ENCODE results near the gene GCNT2. TPM values are rescaled to one million over a fixed set of nuclear protein-coding genes. Genes with fewer than 3 reads are reported as not detected.
"Not testable (repeated sequence)": the region's sequence is repeated elsewhere in the genome, so short reads cannot be mapped to it uniquely, and the experiment has no call there.

GCNT2 gene
- total RNA-seq, 2 experiments from 2014 or later = 4.1 to 4.3 TPM

DNA sequence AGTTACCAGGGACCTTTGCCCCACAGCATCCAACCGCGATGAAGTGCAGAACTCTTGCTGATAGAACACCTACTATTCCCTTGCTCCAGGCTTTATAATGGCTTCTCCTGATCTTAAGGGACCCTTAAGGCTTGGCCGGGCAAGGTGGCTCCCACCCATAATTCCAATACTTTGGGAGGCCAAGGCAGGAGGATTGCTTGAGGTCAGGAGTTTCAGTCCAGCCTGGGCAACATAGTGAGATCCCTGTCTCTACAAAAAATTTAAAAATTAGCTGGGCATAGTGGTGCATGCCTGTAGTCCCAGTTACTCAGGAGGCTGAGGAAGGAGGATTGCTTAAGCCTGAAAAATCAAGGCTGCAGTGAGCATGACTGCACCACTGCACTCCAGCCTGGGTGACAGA, 68.8 kb downstream of the GCNT2 start:
- no peaks in the 10 kb centered on the region for H3K27me3 Mint-ChIP-seq
- no peak overlapping the region for H3K27ac Mint-ChIP-seq
- no peak for DNase-seq
- H3K4me1 Mint-ChIP-seq = no peaks in the 10 kb centered on the region
- no peak overlapping the region for H3K4me3 Mint-ChIP-seq
- peaks cover 6% of the 10 kb centered on the region for H3K36me3 Mint-ChIP-seq
- H3K9me3 Mint-ChIP-seq = no peaks in the 10 kb centered on the region

DNA sequence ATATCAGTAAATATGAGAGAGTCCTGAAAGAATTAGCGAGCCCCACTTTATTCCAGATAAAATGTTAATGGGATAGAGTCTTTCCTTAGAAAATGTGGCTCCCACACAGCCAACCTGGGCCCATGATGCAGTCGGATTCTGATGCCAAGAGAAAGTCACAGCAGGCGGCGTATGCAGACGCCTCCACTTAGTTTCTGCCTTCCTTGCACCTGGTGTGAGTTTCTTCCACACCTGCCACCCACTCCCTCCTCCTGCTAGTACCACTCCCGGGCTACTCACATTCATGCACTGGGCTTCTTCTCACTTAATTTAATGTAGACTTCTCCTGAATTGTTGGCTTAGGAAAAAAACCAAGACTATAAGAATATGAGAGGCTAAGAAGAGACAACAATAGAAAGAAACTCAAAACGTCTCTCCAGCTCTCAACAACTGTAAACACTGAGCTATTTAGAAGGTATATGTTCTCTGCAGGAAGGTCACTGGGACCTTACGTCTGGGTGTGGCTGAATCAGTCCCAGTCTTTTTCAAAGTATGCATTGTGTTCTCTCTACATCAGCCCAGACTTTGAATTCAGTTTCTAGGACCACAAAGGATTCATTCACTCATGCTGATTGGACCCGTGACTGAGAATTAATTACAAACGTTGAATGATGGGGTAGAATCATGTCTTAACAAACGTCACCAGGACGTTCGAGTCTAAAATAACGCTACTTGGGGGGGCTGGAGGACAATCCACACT, 70.4 kb downstream of the GCNT2 start:
- H3K4me1 Mint-ChIP-seq = peaks cover 5% of the 10 kb centered on the region

DNA sequence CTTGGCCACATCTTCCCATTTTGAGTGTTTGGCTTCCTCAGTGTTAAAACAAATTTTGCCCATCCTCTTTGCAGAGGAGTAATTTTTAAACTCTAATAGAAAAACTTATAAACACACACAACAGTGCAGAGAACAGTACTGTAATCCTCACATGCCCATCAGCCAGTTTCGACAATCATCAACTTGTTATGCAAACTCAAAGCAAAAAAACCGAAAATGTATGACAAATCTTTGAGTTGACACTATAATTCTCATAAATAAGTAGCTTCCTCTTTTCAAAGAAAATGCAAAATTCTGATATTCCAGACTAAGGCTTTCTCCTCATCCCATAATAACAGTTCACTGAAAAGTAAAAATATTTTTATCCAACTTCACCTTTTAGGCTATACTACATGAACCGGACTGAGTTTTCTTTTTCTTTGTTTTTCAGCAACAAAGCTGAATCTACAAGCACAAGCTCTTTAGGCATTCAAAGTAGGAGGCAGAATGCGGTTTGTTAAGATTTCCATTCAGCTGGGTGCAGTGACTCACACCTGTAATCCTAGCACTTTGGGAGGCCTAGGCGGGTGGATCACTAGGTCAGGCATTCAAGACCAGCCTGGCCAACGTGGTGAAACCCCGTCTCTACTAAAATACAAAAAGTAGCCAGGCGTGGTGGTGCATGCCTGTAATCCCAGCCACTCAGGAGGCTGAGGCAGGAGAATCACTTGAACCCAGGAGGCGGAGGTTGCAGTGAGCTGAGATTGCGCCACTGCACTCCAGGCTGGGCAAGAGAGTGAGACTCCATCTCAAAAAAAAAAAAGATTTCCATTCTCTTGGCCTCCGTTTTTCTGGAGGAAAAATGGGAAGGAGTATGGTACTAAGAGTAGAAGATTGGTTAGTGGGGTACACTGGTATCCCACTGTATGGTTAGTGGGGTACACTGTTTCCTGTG, 74.8 kb downstream of the GCNT2 start:
- no peak overlapping the region for H3K4me3 Mint-ChIP-seq
- no peak overlapping the region for H3K27ac Mint-ChIP-seq
- no peak for DNase-seq
- peaks cover under 1% of the 10 kb centered on the region for H3K36me3 Mint-ChIP-seq
- peaks cover 5% of the 10 kb centered on the region for H3K4me1 Mint-ChIP-seq
- H3K27me3 Mint-ChIP-seq = no peaks in the 10 kb centered on the region
- no peaks in the 10 kb centered on the region for H3K9me3 Mint-ChIP-seq

More for the DNA sequence above, 70.4 kb downstream of the GCNT2 start:
- Mint-ChIP-seq H3K36me3 (peaks cover 4% of the 10 kb centered on the region), H3K27ac (no peak overlapping the region), H3K4me3 (no peak overlapping the region), H3K9me3 (no peaks in the 10 kb centered on the region), H3K27me3 (no peaks in the 10 kb centered on the region)
- DNase-seq = no peak

DNA sequence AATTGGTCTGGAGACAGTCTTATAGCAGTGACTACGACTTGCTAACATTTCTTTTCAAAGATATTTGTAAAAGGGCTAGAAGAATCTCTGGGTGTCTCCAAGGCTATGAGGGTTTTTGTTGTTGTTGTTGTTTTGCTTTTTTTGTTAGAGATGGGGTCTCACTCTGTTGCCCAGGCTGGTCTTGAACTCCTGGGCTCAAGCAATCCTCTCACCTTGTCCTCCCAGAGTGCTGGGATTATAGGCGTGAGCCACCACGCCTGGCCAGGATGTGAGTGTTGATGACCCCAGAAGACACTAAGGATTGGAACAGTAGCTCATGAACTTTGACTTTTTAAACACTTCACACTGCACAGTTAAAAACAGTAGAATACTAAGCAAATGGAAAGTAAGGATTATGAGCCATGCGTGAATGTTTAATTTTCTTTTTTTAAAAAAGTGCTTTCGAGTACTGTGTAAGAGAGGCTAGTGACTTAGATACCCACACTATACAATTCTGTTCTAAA, 76.4 kb downstream of the GCNT2 start:
- no peak for DNase-seq
- Mint-ChIP-seq H3K27ac (no peak overlapping the region), H3K4me1 (peaks cover 5% of the 10 kb centered on the region), H3K36me3 (no peaks in the 10 kb centered on the region), H3K27me3 (no peaks in the 10 kb centered on the region), H3K9me3 (no peaks in the 10 kb centered on the region), H3K4me3 (no peak overlapping the region)

DNA sequence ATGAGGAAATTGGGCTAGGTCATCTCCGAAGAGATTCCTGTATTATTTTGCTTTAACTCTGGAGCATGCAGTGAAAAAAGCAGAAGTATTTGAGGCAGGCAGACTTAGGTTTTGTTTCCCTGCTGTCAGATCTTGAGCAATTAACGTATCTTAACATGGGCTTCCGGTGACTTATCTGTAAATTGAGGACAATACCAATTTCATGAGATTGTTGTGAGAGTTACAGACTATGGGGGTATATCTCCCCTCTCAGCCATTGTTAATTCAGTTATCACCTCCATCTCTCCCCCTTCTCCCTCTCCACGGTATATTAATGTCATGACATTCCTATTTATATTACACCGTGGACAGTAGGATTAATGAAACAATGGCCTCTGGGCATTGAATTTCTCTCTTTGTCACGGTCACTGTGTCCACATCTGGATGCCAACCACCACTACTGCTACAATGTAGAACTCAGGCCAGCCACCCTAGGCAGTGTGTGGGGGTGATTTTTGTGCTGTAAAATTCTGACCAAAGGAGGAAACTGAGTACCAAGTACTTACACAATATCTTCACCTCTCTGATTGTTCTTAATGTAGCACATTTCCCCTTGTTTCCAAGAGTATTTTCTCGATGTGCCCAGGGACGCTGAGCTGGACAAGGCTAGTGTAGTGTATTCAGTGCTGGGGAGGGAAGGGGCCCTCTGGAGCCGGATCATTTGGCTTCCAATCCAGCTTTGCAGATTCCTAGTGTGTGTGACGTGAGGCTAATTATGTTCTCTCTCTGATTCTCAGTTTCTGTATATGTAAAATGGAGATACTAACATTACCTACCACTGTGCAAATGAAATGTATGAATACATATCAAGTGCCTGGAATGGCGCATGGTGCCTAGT, 77.2 kb downstream of the GCNT2 start:
- Mint-ChIP-seq H3K4me1 (peaks cover 5% of the 10 kb centered on the region), H3K36me3 (no peaks in the 10 kb centered on the region), H3K27ac (no peak overlapping the region), H3K4me3 (no peak overlapping the region), H3K27me3 (no peaks in the 10 kb centered on the region), H3K9me3 (no peaks in the 10 kb centered on the region)
- DNase-seq = no peak

DNA sequence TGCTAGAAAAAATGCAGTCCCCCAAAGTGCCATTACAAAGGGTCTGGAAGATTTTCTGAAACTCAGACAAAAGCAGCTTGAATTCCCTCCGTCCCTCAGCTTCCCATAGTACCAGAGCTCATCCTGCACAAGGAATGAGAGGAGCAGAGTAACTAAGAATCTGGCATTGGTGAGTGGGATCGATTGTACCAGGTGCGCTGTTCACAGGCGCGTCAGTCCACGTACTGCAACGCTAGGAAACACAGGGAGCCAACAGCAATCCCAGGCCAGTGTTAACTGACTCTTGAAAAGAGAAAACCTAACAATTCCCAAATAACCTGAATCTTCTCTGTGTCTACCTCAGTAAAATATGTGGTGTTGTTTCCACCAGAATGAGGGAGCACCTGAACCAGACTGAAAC, 77.9 kb downstream of the GCNT2 start:
- Mint-ChIP-seq H3K36me3 (no peaks in the 10 kb centered on the region), H3K27ac (no peak overlapping the region), H3K4me1 (peaks cover 5% of the 10 kb centered on the region), H3K4me3 (no peak overlapping the region), H3K27me3 (no peaks in the 10 kb centered on the region), H3K9me3 (no peaks in the 10 kb centered on the region)
- no peak for DNase-seq

DNA sequence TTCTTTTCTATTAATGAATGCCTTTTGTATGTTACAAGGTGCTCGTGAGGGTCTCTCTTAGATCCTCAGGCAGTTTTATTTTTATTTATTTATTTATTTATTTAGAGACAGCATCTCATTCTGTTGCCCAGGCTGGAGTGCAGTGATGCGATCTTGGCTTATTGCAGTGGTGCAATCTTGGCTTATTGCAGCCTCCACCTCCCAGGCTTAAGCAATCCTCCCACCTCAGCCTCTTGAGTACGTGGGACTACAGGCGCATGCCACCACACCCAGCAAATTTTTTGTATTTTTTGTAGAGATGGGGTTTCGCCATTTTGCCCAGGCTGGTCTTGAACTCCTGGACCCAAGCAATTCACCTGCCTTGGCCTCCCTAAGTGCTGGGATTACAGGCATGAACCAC, 79.5 kb downstream of the GCNT2 start:
- H3K4me3 Mint-ChIP-seq, H3K27ac Mint-ChIP-seq, H3K36me3 Mint-ChIP-seq, H3K9me3 Mint-ChIP-seq, H3K4me1 Mint-ChIP-seq, H3K27me3 Mint-ChIP-seq, DNase-seq: not testable (repeated sequence)

DNA sequence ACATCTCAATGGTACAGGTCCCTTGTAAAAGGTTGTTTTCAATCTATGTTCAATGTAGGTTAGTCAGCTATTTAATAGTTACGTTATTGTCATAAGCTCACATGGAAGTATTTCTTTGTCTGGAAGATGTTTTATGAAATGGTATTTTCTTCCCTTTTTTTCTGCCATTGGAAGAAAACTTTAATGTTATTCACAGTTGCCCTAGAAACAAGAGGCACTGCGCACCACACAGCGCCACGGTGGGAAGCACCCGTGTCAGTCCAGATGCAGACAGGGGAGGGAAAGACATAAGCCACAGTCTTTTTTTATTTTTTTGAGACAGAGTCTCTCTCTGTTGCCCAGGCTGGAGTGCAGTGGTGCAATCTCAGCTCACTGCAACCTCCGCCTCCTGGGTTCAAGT, 82.1 kb downstream of the GCNT2 start:
- Mint-ChIP-seq H3K4me3 (no peak overlapping the region), H3K4me1 (no peaks in the 10 kb centered on the region), H3K9me3 (no peaks in the 10 kb centered on the region), H3K36me3 (peaks cover 4% of the 10 kb centered on the region), H3K27ac (no peak overlapping the region), H3K27me3 (no peaks in the 10 kb centered on the region)
- DNase-seq = no peak

DNA sequence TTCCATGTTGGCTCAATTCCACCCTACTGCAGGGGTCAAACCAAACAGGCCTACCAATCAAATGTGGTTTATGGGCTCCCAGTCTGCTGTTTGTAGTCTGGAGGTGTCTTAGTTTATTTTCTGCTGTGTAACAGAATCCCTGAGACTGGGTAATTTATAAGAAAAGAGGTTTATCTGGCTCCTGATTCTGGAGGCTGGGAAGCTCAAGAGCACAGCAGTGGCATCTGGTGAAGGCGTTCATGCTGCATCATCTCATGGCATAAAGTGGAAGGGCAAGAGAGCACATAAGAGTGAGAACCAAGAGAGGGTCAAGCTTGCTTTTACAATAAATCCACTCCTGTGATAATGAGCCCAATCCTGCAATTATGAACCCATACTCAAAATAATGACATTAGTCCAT, 87.9 kb downstream of the GCNT2 start:
- DNase-seq = no peak
- Mint-ChIP-seq H3K9me3 (peaks cover 4% of the 10 kb centered on the region), H3K36me3 (peaks cover 5% of the 10 kb centered on the region), H3K4me3 (no peak overlapping the region), H3K27ac (peak overlapping the region; percentile 49), H3K27me3 (no peaks in the 10 kb centered on the region), H3K4me1 (no peaks in the 10 kb centered on the region)

DNA sequence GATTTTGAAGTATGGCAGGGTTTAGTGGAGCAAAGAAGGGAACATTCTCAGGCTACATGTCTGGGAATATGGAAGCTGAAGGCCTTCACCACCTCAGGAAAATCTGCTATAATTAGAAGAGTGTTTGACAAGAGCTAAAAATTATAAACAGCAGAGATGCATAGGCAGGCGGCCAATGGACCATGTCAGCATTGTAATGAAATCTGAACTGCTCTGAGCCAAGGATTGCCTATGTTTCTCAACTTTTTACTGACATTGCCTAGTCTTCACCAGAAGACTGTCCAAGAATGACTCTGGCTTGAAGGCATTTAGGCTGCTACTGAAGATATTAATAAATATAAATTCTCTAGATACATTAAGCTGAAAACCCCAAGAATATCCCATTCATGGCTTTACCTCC, 89.1 kb downstream of the GCNT2 start:
- Mint-ChIP-seq H3K27ac (no peak overlapping the region), H3K27me3 (no peaks in the 10 kb centered on the region), H3K9me3 (peaks cover 4% of the 10 kb centered on the region), H3K4me1 (no peaks in the 10 kb centered on the region), H3K36me3 (peaks cover 6% of the 10 kb centered on the region), H3K4me3 (no peak overlapping the region)
- no peak for DNase-seq

DNA sequence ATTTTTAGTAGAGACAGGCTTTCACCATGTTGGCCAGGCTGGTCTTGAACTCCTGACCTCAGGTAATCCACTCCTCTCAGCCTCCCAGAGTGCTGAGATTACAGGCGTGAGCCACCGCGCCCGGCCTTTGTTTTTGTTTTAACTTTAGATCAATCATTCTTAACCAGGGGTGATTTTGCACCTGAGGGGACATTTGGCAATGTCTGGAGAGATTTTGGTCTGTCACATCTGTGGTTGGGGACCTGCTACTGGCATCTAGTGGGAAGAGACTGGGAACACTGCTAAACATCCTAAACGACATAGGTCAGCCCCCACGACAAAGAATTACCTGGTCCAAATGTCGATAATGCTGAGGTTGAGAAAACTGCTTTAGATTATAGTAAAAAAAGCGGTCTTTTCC, 91.0 kb downstream of the GCNT2 start:
- DNase-seq = no peak
- H3K9me3 Mint-ChIP-seq = peaks cover 4% of the 10 kb centered on the region
- no peaks in the 10 kb centered on the region for H3K27me3 Mint-ChIP-seq

DNA sequence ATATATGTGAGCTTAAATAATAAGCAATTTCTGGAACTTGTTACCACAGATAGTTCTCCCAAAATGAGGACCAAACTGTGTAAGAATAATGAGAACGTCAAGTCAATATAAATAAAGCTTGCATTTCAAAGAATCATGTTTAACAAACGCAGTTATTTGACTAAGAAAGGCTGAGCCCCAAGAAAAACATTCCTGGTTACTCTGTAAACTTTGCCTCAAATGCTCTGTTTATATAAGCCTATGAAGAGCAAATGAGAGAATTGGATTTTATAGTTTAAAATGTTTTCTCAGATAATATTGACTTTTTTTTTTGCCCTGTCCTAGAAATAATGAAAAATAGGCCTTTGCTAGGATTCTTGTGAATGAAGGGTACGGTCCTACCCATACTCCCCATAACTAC, 91.9 kb downstream of the GCNT2 start:
- peaks cover 2% of the 10 kb centered on the region for H3K36me3 Mint-ChIP-seq
- no peak for DNase-seq
- no peaks in the 10 kb centered on the region for H3K27me3 Mint-ChIP-seq
- H3K4me1 Mint-ChIP-seq = no peaks in the 10 kb centered on the region
- H3K4me3 Mint-ChIP-seq = no peak overlapping the region
- peaks cover 4% of the 10 kb centered on the region for H3K9me3 Mint-ChIP-seq
- no peak overlapping the region for H3K27ac Mint-ChIP-seq

More for the DNA sequence above, 91.0 kb downstream of the GCNT2 start:
- Mint-ChIP-seq H3K27ac (no peak overlapping the region), H3K36me3 (peaks cover 4% of the 10 kb centered on the region), H3K4me3 (no peak overlapping the region), H3K4me1 (no peaks in the 10 kb centered on the region)

DNA sequence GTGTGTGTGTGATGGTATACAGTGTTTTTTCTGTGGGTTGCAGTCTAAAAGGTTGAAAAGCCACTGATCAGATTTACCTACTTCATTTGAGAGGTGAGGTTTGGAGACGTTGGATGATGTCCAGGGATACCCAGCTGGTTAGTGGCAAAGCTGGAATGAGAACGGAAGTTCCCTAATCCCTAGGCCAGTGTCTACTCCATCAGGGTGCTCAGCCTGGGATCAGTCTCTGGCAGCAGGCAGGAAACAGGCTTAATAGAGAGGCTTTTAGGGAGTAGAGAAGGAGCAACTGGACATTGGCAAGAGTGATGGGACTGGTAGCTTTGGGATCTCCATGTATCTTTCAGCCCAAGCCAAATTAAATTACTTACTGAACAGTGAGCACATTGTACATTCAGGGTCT, 92.6 kb downstream of the GCNT2 start:
- Mint-ChIP-seq H3K4me3 (no peak overlapping the region), H3K4me1 (no peaks in the 10 kb centered on the region), H3K36me3 (peaks cover 2% of the 10 kb centered on the region), H3K27ac (no peak overlapping the region), H3K9me3 (no peaks in the 10 kb centered on the region), H3K27me3 (no peaks in the 10 kb centered on the region)
- no peak for DNase-seq

DNA sequence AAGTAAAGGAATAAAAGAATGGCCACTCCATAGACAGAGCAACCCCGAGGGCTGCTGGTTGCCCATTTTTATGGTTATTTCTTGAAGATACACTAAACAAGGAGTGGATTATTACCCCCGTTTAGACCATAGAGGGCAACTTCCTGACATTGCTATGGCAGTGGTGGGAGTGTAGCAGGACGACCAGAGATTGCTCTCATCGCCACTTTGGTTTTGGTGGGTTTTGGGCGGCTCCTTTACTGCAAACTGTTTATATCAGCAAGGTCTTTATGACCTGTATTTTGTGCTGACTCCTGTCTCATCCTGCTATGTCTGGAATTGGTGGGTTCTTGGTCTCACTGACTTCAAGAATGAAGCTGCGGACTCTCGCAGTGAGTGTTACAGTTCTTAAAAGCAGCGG, 94.5 kb downstream of the GCNT2 start:
- H3K27me3 Mint-ChIP-seq = no peaks in the 10 kb centered on the region
- H3K9me3 Mint-ChIP-seq = no peaks in the 10 kb centered on the region
- H3K27ac Mint-ChIP-seq = no peak overlapping the region
- H3K4me1 Mint-ChIP-seq = no peaks in the 10 kb centered on the region
- DNase-seq = no peak
- H3K4me3 Mint-ChIP-seq = no peak overlapping the region
- H3K36me3 Mint-ChIP-seq = peaks cover 2% of the 10 kb centered on the region

DNA sequence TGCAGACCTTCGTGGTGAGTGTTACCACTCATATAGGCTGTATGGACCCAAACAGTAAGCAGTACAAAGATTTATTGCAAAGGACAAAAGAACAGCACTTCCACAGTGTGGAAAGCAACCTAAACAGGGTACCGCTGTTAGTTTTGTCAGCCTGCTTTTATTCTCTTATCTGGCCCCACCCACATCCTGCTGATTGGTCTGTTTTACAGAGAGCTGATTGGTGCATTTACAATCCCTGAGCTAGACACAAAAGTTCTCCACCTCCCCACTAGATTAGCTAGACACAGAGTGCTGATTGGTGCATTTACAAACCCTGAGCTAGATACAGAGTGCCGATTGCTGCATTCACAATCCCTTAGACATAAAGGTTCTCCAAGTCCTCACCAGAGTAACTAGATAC, 95.1 kb downstream of the GCNT2 start:
- not testable (repeated sequence) for H3K4me1 Mint-ChIP-seq, H3K4me3 Mint-ChIP-seq, H3K9me3 Mint-ChIP-seq, H3K36me3 Mint-ChIP-seq, H3K27me3 Mint-ChIP-seq, DNase-seq, H3K27ac Mint-ChIP-seq

All from activated naive CD8-positive, alpha-beta T cell treated with anti-CD3 and anti-CD28 coated beads for 36 hours (primary cell).